Measurements from ENCODE around the gene STX8.
A peak's percentile ranks its signal among the peaks of the same experiment; 100 is the strongest.

STX8 gene

DNA sequence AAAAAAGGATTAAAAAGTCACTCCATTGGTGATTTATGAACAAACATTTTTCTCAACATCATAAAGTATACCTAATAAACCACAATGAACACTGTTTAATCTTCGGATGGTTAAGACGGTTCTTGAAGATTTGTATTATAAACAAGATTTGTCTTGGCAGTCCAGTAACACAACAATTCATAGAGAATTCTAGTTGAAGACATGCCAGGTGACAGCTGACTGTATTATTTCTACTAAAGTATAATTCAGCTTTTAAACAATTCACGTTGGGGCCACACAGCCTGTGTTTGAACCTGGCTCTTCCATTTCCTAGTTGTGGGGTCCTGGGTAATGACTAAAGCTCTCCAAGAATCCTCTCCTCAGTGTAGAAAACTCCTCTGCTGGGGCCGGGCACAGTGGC, 22.0 kb downstream of the STX8 start:
- no peak for DNase-seq

DNA sequence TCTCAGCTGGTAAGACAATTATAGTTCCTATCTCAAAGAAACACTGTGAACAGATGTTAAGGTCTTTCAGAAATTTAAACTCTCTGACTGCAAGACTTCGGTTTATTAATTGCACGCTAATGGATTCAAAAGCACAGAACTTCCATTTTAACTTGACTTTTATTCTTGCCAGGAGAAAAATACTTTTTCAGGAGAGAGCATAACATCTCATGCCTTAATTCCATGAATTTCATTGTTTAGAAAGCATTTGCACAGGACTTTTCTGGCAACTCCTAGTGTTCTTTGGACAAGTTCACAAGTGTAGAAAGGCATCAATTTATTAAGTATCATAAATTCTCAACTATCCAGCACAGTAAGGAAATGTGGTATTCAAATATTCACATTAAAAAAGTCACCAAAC, 22.4 kb downstream of the STX8 start:
- DNase-seq = no peak

GRCh38 chr17:9549215-9549614, 26.4 kb downstream of the STX8 start:
- no peak for DNase-seq

GRCh38 chr17:9544221-9544620, 31.4 kb downstream of the STX8 start:
- DNase-seq = no peak

GRCh38 chr17:9541718-9542117, 33.9 kb downstream of the STX8 start:
- DNase-seq = no peak

DNA sequence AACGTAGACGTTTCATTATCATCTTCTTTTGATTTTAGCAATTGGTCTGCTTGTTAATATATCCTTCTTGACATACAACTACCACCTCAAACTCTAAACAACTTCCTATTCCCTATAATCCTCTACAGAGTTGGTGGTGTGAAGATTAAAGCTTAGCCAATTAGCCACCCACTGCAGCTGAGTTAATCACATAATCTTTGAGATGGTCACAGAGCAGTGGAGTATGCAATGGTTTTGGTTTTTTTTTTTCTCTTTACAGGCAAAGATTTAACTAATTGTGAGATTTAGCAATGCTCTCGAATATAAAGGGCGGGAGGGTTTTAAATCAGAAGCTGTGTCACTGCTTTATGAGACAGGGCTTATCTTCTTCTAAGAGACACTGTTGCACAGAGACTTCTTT, 37.0 kb downstream of the STX8 start:
- no peak for DNase-seq

DNA sequence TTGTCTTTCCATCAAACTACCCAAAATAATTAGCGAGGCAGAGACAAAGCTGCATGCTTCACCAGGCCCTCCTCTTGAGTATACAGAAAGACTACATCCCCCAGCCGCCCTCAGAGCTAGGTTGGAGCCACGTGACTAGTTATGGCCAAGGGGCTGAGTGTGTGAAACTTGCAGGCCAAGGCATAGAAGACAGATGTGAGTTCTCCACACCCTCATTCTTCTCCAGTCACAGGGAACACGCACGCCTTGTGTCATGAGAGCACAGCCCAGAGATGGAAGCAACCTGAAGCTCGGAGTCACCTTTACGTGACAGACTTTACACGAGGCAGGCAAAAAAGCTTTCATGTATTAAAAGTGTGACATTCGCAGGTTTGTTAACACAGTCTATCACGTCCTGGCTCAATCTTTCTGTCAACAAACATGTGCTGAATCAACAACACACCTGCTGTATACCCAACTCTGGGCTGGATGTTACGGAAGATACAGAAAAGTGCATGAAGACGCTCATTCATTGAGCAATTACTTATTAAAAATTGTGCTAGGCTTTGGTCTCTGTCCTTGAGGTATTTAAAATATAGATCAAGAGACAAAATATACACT, 38.3 kb downstream of the STX8 start:
- DNase-seq = no peak

- DNase-seq = no peak
Observed at GRCh38 chr17:9536061-9536460, 39.6 kb downstream of the STX8 start.

GRCh38 chr17:9533441-9533840, 42.2 kb downstream of the STX8 start:
- DNase-seq = no peak

DNA sequence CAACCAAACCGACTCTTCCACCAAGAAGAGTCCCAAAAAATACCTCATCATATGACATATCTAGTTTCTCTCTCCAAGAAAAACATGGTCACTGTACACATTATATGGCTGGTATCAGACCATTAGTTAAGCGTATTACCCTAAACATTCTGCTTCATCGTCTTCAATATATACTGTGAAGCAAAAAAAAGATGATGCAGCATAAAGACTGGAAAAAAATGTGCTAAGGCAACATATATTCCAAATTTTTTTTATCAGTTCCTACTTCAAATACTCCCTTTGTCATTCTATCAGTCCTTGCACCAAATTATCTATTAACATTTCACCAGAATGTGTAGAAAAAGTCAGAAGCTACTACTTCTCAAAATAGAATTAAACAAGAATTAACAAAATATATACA, 42.9 kb downstream of the STX8 start:
- no peak for DNase-seq

DNA sequence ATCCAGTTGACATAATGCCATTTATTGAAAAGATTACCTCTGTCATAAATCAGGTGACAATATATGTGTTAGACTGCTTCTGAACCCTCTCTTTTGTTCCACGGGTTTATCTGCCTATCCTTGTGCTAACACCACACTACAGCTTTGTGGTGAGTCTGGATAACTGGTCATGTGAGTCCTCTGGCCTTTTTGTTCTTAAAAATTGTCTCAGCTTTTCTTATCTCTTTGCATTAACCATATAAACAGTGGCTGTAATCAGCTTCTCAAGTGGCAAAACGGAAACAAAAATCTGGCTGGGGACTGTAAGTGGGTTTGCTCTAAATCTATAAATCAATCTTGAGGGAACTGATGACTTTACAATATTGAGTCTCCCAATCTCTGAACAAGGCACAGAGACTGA, 44.6 kb downstream of the STX8 start:
- DNase-seq = no peak

DNA sequence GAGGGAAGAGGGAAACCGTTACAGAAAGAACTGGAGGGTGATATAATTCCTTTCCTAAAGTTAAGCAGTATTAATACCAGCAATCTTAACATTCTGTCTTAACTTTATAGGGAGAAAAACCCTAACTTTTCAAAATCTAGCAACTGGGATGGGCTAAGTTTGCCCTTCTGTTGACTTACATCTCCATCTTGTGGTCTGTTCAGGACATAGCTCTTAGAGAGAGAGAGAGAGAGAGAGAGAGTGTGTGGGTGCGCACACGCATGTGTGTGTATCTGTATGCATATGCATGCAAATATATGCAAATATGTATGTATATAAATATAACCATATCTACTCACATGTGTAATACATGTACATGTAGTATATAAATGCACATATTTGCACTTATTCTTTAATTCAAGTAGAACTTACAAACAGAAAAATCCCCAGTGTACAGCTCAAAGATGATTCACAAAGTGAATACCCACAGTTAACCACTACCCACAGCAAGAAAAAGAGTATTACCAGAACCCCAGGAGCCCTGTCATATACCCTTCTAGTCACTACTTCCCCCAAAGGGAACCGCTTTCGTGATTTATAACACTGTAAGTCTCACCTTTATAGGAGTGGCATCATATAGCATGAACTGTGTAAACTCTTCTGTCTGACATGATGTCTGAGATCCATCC, 46.5 kb downstream of the STX8 start:
- peak; percentile 26 for DNase-seq

GRCh38 chr17:9527788-9528187, 47.8 kb downstream of the STX8 start:
- no peak for DNase-seq

DNA sequence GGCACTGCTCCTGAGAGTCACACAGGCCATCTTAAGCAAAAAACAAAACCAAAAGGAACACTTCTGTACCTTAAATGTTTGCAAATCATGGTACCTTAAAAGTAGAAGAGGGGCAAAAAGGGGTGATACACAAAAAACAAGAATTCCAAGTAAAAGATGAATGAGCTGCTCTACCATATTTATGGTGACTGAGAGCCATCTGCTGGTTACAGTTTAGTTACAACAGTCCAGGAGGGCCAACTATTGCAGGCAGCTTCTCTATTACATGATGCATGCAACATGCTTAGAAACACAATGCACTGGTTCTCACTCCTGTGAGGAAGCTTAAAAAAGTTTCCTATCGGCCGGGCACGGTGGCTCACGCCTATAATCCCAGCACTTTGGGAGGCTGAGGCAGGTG, 53.5 kb downstream of the STX8 start:
- DNase-seq = peak; percentile 50

DNA sequence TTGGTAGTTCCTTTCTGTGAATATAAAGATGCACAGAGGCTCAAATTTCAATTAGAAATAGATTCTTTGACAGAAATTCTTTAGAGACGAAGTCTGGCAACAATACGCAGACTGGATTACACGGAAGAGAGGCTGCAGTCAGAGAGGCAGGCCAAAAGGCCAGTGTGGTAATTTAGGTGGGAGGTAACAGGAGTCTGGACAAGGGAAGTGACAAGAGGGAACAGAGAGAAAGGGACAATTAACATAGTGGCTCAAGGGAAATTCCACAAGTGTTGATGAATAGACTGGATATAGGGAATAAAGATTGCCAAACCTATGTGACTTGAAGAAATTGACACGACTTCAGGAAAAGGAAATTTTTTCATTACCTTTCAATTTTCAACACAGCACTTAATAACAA, 54.6 kb downstream of the STX8 start:
- DNase-seq = no peak

GRCh38 chr17:9520649-9521048, 55.0 kb downstream of the STX8 start:
- no peak for DNase-seq

- no peak for DNase-seq
Observed at GRCh38 chr17:9519583-9520272, 55.9 kb downstream of the STX8 start.

- no peak for DNase-seq
Observed at GRCh38 chr17:9517396-9517795, 58.2 kb downstream of the STX8 start.

- peak; percentile 8 for DNase-seq
Observed at GRCh38 chr17:9513266-9513665, 62.4 kb downstream of the STX8 start.

DNA sequence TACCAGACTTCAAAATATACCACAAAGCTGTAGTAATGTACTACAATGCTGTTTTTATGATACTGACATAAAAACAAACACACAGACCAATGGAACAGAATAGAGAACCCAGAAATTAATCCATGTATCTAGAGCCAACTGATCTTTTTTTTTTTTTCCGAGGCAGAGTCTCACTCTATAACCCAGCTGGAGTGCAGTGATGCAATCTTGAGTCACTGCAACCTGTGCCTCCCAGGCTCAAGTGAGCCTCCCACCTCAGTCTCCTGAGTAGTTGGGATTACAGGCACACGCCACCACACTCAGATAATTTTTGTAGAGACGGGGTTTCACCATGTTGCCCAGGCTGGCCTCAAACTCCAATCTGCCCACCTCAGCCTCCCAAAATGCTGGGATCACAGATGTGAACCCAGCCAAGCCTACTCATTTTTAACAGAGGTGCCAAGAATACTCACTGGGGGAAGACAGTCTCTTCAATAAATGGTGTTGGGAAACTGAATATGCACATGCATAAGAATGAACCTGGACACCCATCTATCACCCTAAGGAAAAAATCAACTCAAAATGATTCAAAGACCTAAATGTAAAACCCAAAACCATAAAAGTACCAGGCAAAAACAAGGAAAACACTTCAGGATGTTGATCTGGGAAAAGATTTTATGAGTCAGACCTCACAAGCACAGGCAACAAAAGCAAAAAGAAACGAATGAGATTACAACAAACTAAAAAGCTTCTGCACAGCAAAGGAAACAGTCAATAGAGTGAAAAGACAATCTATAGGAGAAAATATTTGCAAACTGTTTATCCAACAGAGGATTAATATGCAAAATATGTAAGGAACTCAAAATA, 63.1 kb downstream of the STX8 start:
- DNase-seq = peak; percentile 67

- DNase-seq = no peak
Observed at GRCh38 chr17:9509236-9509816, 66.3 kb downstream of the STX8 start.

- DNase-seq = no peak
Observed at GRCh38 chr17:9499041-9499440, 76.6 kb downstream of the STX8 start.

DNA sequence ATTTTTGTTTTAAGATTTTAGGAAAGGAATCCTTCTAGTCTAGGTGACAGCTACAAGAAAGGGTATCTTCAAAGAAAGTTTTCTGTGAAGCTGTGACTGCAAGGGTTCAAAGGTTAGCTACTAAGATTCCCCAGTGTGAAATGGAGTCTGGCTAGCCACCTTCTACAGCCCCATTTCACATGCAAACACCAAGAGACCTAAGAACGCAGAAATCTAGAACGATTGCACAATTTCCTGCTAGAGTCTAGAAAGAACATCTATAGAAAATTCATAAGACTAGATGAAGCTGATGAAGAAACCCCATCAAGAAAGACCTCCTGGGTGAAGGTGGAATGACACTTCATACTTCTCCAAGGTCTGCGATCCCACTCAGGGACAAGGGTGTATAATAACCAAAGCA, 77.1 kb downstream of the STX8 start:
- no peak for DNase-seq

Data from EL (cell line).